Upper lobe of right lung (tissue), 1 donor: ENCODE measurements around the gene NTM. TPM values are rescaled to one million over a fixed set of nuclear protein-coding genes. Genes with fewer than 3 reads are reported as not detected.

Source experiments
- ATAC-seq: fragments of 200-7000 bp; cut with Tn5 transposase; one replicate; pipeline ENCODE4 v1.9.1; 2020; ENCODE audit warnings: mild to moderate bottlenecking, moderate library complexity
- DNase-seq: peaks from one replicate; pipeline ENCODE4 v3.0.0-alpha.2; 2020
- H3K27ac ChIP-seq: fragments of 200-600 bp; one replicate; pipeline ENCODE4 v1.8.0; 2022
- H3K27me3 ChIP-seq: fragments of 200-600 bp; one replicate; pipeline ENCODE4 v1.8.0; 2022; ENCODE audit warnings: mild to moderate bottlenecking
- H3K36me3 ChIP-seq: fragments of 200-600 bp; one replicate; pipeline ENCODE4 v1.8.0; 2022
- H3K4me1 ChIP-seq: fragments of 200-600 bp; one replicate; pipeline ENCODE4 v1.8.0; 2022
- H3K4me3 ChIP-seq: fragments of 200-600 bp; one replicate; pipeline ENCODE4 v1.8.0; 2022; ENCODE audit warnings: mild to moderate bottlenecking
- H3K9me3 ChIP-seq: fragments of 200-600 bp; one replicate; pipeline ENCODE4 v1.8.0; 2022
- intact Hi-C: fragments of 100-400 bp; cut with DNase I; formaldehyde crosslinking; loops from one replicate; pipeline ENCODE4 v1.11.0; 2022
- total RNA-seq: library from RNA; stranded (reverse); fragmentation: NEBNext Ultra II Directional; extraction: Animal tissue kit (Norgen Biotek cat#: 25700); gene quantifications from one replicate; pipeline ENCODE4 v1.2.1, GENCODE V29; 2021
- TF ChIP-seq, protein P1 (sequence below): fragments of 200-600 bp; IDR thresholded peaks from one replicate; pipeline ENCODE4 v1.8.0; 2022; ENCODE audit warnings: antibody characterized with exemption
- donor health status: DM: no; HTN: yes; CAD: no; lungs with severe emphysema.

Gene NTM
- total RNA-seq, 1 donor from 2014 or later, result 3.7 TPM

DNA sequence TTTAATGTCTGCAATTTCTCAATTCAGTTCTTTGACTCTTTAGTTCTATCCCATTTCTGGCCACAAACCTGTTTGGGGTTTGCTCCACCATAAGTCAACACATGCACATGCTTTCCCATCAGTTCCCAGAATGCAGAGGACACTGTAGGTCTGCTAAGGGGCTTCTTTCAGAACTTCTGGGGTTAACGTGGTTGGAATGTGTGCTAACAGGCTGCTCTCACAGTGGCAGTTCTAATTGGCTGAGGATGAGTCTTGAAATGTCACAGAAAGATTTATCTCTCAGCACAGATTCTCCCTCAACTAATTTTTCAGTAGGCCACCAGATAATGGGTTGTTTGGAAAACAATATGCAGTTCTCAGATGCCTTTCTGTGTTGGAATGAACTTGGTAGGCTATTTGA lies 703.4 kb downstream of the NTM start:
- Histone ChIP-seq H3K27ac (no peak overlapping the region), H3K4me1 (no peaks in the 10 kb centered on the region), H3K27me3 (no peaks in the 10 kb centered on the region), H3K4me3 (no peak overlapping the region), H3K36me3 (no peaks in the 10 kb centered on the region), H3K9me3 (no peaks in the 10 kb centered on the region)
- no peak for DNase-seq
- ATAC-seq, result no peak
- intact Hi-C loops, result no loop called here
- TF ChIP-seq, protein P1, sequence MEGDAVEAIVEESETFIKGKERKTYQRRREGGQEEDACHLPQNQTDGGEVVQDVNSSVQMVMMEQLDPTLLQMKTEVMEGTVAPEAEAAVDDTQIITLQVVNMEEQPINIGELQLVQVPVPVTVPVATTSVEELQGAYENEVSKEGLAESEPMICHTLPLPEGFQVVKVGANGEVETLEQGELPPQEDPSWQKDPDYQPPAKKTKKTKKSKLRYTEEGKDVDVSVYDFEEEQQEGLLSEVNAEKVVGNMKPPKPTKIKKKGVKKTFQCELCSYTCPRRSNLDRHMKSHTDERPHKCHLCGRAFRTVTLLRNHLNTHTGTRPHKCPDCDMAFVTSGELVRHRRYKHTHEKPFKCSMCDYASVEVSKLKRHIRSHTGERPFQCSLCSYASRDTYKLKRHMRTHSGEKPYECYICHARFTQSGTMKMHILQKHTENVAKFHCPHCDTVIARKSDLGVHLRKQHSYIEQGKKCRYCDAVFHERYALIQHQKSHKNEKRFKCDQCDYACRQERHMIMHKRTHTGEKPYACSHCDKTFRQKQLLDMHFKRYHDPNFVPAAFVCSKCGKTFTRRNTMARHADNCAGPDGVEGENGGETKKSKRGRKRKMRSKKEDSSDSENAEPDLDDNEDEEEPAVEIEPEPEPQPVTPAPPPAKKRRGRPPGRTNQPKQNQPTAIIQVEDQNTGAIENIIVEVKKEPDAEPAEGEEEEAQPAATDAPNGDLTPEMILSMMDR, result no peak

- H3K27ac ChIP-seq, result no peak overlapping the region
- TF ChIP-seq, protein P1, result no peak
- no peak for ATAC-seq
- no peaks in the 10 kb centered on the region for H3K27me3 ChIP-seq
- DNase-seq, result no peak
- intact Hi-C loops, result no loop called here
- no peaks in the 10 kb centered on the region for H3K4me1 ChIP-seq
- H3K9me3 ChIP-seq, result no peaks in the 10 kb centered on the region
- no peak overlapping the region for H3K4me3 ChIP-seq
- H3K36me3 ChIP-seq, result no peaks in the 10 kb centered on the region
Measured at GRCh38 chr11:132075447-132075846, 705.0 kb downstream of the NTM start.

DNA sequence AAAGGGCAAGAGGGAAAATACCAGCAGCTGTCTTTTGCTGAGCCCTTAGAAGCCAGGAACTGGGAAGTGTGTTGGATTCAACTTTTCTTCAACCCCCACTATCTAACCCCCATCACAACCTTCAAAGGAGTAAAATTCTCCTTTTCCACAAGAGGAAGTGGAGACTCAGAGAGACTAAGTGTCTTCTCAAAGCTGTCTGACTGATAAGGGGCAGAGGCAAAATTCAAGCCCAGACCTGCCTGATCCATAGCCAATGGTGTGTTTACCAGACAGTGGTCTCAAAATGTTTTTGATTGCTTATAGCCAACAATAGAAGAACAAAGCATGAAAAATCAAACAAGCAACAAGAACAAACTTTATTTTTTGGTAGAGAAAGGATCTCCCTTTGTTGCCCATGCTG lies 707.0 kb downstream of the NTM start:
- intact Hi-C loops, result no loop called here
- Histone ChIP-seq H3K4me1 (no peaks in the 10 kb centered on the region), H3K36me3 (no peaks in the 10 kb centered on the region), H3K9me3 (no peaks in the 10 kb centered on the region), H3K4me3 (no peak overlapping the region), H3K27me3 (no peaks in the 10 kb centered on the region), H3K27ac (no peak overlapping the region)
- DNase-seq, result no peak
- ATAC-seq, result no peak
- TF ChIP-seq, protein P1, result no peak

DNA sequence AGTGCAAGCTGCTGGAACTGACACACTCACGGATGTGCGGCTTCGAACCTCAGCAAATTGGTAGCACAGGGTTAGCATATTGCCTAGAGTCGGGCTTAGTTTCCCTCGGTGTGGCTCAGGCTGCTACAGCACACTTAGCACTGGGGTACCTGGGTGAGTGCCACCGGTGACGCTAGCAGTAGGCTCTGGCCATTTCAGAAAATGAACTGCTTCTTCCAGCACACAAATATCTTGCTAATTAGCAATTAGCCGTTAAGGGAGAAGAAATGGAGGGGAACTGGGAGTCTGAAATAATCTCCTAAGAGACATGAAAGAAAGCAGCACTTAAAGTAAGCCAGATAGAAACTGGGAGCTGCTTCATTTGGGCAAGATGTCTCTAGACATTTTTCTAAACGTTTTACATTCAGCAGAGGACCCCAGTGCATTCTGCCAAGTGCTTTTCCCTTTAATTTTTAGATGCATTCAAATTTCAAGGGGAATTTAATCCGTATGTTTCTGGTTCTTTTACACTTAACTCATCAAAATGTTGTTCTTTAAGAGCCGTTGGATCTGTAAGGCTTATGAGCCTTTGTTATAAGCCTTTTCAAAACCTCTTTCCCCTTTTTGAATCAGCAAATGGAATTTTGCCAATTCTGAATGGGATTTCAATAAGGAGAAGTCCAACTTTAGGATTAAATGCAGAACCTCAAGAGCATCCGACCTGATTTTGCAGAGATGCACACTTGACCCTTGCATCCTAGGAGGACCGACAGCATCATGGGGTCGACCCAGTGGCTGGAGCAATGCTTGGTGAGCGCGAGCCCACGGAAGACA lies 708.1 kb downstream of the NTM start:
- ATAC-seq (no peak), DNase-seq (no peak)
- Histone ChIP-seq H3K9me3 (no peaks in the 10 kb centered on the region), H3K4me3 (no peak overlapping the region), H3K27me3 (no peaks in the 10 kb centered on the region), H3K4me1 (no peaks in the 10 kb centered on the region), H3K36me3 (no peaks in the 10 kb centered on the region), H3K27ac (no peak overlapping the region)
- intact Hi-C loops, result no loop called here
- TF ChIP-seq, protein P1, result no peak

GRCh38 chr11:132080127-132080526 lies 709.7 kb downstream of the NTM start:
- ATAC-seq, result no peak
- Histone ChIP-seq H3K4me3 (no peak overlapping the region), H3K9me3 (no peaks in the 10 kb centered on the region), H3K27me3 (no peaks in the 10 kb centered on the region), H3K4me1 (no peaks in the 10 kb centered on the region), H3K27ac (no peak overlapping the region), H3K36me3 (no peaks in the 10 kb centered on the region)
- no peak for DNase-seq
- TF ChIP-seq, protein P1, result no peak
- intact Hi-C loops, result no loop called here

DNA sequence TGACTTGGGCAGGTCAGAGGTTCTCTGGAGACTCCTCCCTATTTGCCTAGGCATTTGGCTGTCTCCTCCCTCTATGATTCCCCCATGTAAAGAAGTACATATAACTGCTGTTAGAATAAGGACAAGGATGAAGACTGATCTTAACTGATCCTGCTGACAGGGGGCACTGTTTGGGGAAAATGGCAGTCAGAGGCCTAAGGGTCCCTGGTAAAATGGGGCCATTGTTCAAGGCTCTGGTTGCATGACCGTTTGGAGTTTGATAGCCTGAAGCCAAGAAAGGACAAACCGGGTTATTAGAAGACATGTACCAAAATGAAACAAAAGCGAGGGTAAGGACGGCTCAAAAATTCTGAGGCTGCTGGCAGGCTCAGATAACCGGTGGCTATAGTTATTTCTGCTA lies 712.2 kb downstream of the NTM start:
- H3K4me1 ChIP-seq, result no peaks in the 10 kb centered on the region
- H3K36me3 ChIP-seq, result no peaks in the 10 kb centered on the region
- TF ChIP-seq, protein P1, result no peak
- no peak overlapping the region for H3K4me3 ChIP-seq
- ATAC-seq, result no peak
- no peaks in the 10 kb centered on the region for H3K27me3 ChIP-seq
- H3K9me3 ChIP-seq, result no peaks in the 10 kb centered on the region
- intact Hi-C loops, result no loop called here
- DNase-seq, result no peak
- H3K27ac ChIP-seq, result no peak overlapping the region
